GM04503 (cell line): ENCODE results near the gene TSSK3.

ENCODE experiments used
- DNase-seq: peaks from one replicate; pipeline ENCODE4 v3.0.0-alpha.2; 2012; ENCODE audit warnings: low read depth

TSSK3 gene

GRCh38 chr1:32362474-32363313, at the start of gene TSSK3, which contains the start of gene FAM229A:
Gene TSSK3 (plus strand): TSS chr1:32362539. CDS start chr1:32362702, 163 bp downstream.
Gene FAM229A (minus strand): TSS chr1:32362485. CDS start chr1:32362091, 394 bp downstream.
- DNase-seq = no peak

- no peak for DNase-seq
These were observed 45.4 kb upstream of the TSSK3 start for GRCh38 chr1:32316903-32317277.

- no peak for DNase-seq
These were observed 44.0 kb upstream of the TSSK3 start for GRCh38 chr1:32318127-32318869.

- no peak for DNase-seq
These were observed 40.5 kb upstream of the TSSK3 start for GRCh38 chr1:32321712-32322291.

- no peak for DNase-seq
These were observed 35.1 kb upstream of the TSSK3 start for GRCh38 chr1:32327204-32327603.

GRCh38 chr1:32329931-32330466, 32.3 kb upstream of the TSSK3 start:
- DNase-seq = no peak

- DNase-seq = no peak
These were observed 31.7 kb upstream of the TSSK3 start for GRCh38 chr1:32330558-32331151.

- DNase-seq = no peak
These were observed 30.8 kb upstream of the TSSK3 start for GRCh38 chr1:32331549-32331948.

GRCh38 chr1:32332290-32333079, 29.9 kb upstream of the TSSK3 start:
- DNase-seq = no peak

- DNase-seq = no peak
These were observed 28.9 kb upstream of the TSSK3 start for GRCh38 chr1:32333251-32333963.

GRCh38 chr1:32334274-32334861, 28.0 kb upstream of the TSSK3 start:
- no peak for DNase-seq

GRCh38 chr1:32334864-32335534, 27.3 kb upstream of the TSSK3 start:
- no peak for DNase-seq

- DNase-seq = no peak
These were observed 26.9 kb upstream of the TSSK3 start for GRCh38 chr1:32335535-32335789.

- no peak for DNase-seq
These were observed 26.3 kb upstream of the TSSK3 start, which contains the start of gene MARCKSL1 for GRCh38 chr1:32335790-32336590. Gene MARCKSL1 (minus strand): TSS chr1:32336233. CDS start chr1:32336033, 200 bp downstream.

GRCh38 chr1:32336591-32336932, 25.8 kb upstream of the TSSK3 start:
- no peak for DNase-seq

- DNase-seq = no peak
These were observed 25.2 kb upstream of the TSSK3 start for GRCh38 chr1:32336963-32337675.

GRCh38 chr1:32337855-32338636, 24.3 kb upstream of the TSSK3 start:
- no peak for DNase-seq
